Measurements from ENCODE around the gene PRRX2.
A peak's percentile ranks its signal among the peaks of the same experiment; 100 is the strongest.
"Not testable (repeated sequence)": the region's sequence is repeated elsewhere in the genome, so short reads cannot be mapped to it uniquely, and the experiment has no call there.

Gene PRRX2

GRCh38 chr9:129759804-129760502 lies 94.5 kb downstream of the PRRX2 start:
- Histone ChIP-seq H3K27me3 (ENCODE audit: control insufficient read depth in 1 of 2, insufficient read depth in 2 of 2, low read length in 2 of 2) (no peaks in the 10 kb centered on the region), H3K9me3 (ENCODE audit: control insufficient read depth in 2 of 2, low read length in 2 of 2) (no peaks in the 10 kb centered on the region), H3K9ac (ENCODE audit: low read length in 2 of 2) (no peak overlapping the region), H3K36me3 (ENCODE audit: control insufficient read depth in 2 of 2, insufficient read depth in 2 of 2, low read length in 2 of 2) (no peaks in the 10 kb centered on the region), H3K4me1 (ENCODE audit: control insufficient read depth, insufficient read depth, low read length) (peaks cover 10% of the 10 kb centered on the region), H3K27ac (ENCODE audit: low read length) (no peak overlapping the region), H3K4me3 (ENCODE audit: low read length in 2 of 2) (no peak overlapping the region)

- not testable (repeated sequence) for H3K27ac ChIP-seq (ENCODE audit: low read length); H3K9me3 ChIP-seq (ENCODE audit: control insufficient read depth in 2 of 2, low read length in 2 of 2)
Observed at GRCh38 chr9:129760784-129761183, 95.3 kb downstream of the PRRX2 start.

GRCh38 chr9:129761293-129761900 lies 96.0 kb downstream of the PRRX2 start:
- no peaks in the 10 kb centered on the region for H3K36me3 ChIP-seq (ENCODE audit: control insufficient read depth in 2 of 2, insufficient read depth in 2 of 2, low read length in 2 of 2)
- H3K9me3 ChIP-seq (ENCODE audit: control insufficient read depth in 2 of 2, low read length in 2 of 2): no peaks in the 10 kb centered on the region
- H3K27me3 ChIP-seq (ENCODE audit: control insufficient read depth in 1 of 2, insufficient read depth in 2 of 2, low read length in 2 of 2): no peaks in the 10 kb centered on the region
- peak overlapping the region in 1 of 2 donors; percentile 52 for H3K4me3 ChIP-seq (ENCODE audit: low read length in 2 of 2)
- peak overlapping the region; percentile 24 for H3K27ac ChIP-seq (ENCODE audit: low read length)
- H3K4me1 ChIP-seq (ENCODE audit: control insufficient read depth, insufficient read depth, low read length): peaks cover 10% of the 10 kb centered on the region
- H3K9ac ChIP-seq (ENCODE audit: low read length in 2 of 2): no peak overlapping the region

More at GRCh38 chr9:129760784-129761183, 95.3 kb downstream of the PRRX2 start:
- H3K36me3 ChIP-seq (ENCODE audit: control insufficient read depth in 2 of 2, insufficient read depth in 2 of 2, low read length in 2 of 2); H3K27me3 ChIP-seq (ENCODE audit: control insufficient read depth in 1 of 2, insufficient read depth in 2 of 2, low read length in 2 of 2); H3K9ac ChIP-seq (ENCODE audit: low read length in 2 of 2); H3K4me1 ChIP-seq (ENCODE audit: control insufficient read depth, insufficient read depth, low read length); H3K4me3 ChIP-seq (ENCODE audit: low read length in 2 of 2): not testable (repeated sequence)

- Histone ChIP-seq H3K27me3 (ENCODE audit: control insufficient read depth in 1 of 2, insufficient read depth in 2 of 2, low read length in 2 of 2) (no peaks in the 10 kb centered on the region), H3K9me3 (ENCODE audit: control insufficient read depth in 2 of 2, low read length in 2 of 2) (no peaks in the 10 kb centered on the region), H3K9ac (ENCODE audit: low read length in 2 of 2) (no peak overlapping the region), H3K36me3 (ENCODE audit: control insufficient read depth in 2 of 2, insufficient read depth in 2 of 2, low read length in 2 of 2) (no peaks in the 10 kb centered on the region), H3K4me1 (ENCODE audit: control insufficient read depth, insufficient read depth, low read length) (peaks cover 10% of the 10 kb centered on the region), H3K27ac (ENCODE audit: low read length) (peak overlapping the region; percentile 24), H3K4me3 (ENCODE audit: low read length in 2 of 2) (peak overlapping the region in 1 of 2 donors; percentile 52)
Observed at GRCh38 chr9:129761901-129762369, 96.5 kb downstream of the PRRX2 start.

GRCh38 chr9:129762370-129762984 lies 97.0 kb downstream of the PRRX2 start:
- H3K4me1 ChIP-seq (ENCODE audit: control insufficient read depth, insufficient read depth, low read length); H3K27ac ChIP-seq (ENCODE audit: low read length); H3K9me3 ChIP-seq (ENCODE audit: control insufficient read depth in 2 of 2, low read length in 2 of 2); H3K9ac ChIP-seq (ENCODE audit: low read length in 2 of 2); H3K36me3 ChIP-seq (ENCODE audit: control insufficient read depth in 2 of 2, insufficient read depth in 2 of 2, low read length in 2 of 2); H3K27me3 ChIP-seq (ENCODE audit: control insufficient read depth in 1 of 2, insufficient read depth in 2 of 2, low read length in 2 of 2); H3K4me3 ChIP-seq (ENCODE audit: low read length in 2 of 2): not testable (repeated sequence)

GRCh38 chr9:129762985-129763926 lies 97.8 kb downstream of the PRRX2 start:
- H3K27ac ChIP-seq (ENCODE audit: low read length): no peak overlapping the region
- H3K9ac ChIP-seq (ENCODE audit: low read length in 2 of 2): peak overlapping the region in 1 of 2 donors; percentile 38
- no peaks in the 10 kb centered on the region for H3K27me3 ChIP-seq (ENCODE audit: control insufficient read depth in 1 of 2, insufficient read depth in 2 of 2, low read length in 2 of 2)
- no peaks in the 10 kb centered on the region for H3K36me3 ChIP-seq (ENCODE audit: control insufficient read depth in 2 of 2, insufficient read depth in 2 of 2, low read length in 2 of 2)
- H3K4me3 ChIP-seq (ENCODE audit: low read length in 2 of 2): no peak overlapping the region
- H3K9me3 ChIP-seq (ENCODE audit: control insufficient read depth in 2 of 2, low read length in 2 of 2): no peaks in the 10 kb centered on the region
- peaks cover 10% of the 10 kb centered on the region for H3K4me1 ChIP-seq (ENCODE audit: control insufficient read depth, insufficient read depth, low read length)

DNA sequence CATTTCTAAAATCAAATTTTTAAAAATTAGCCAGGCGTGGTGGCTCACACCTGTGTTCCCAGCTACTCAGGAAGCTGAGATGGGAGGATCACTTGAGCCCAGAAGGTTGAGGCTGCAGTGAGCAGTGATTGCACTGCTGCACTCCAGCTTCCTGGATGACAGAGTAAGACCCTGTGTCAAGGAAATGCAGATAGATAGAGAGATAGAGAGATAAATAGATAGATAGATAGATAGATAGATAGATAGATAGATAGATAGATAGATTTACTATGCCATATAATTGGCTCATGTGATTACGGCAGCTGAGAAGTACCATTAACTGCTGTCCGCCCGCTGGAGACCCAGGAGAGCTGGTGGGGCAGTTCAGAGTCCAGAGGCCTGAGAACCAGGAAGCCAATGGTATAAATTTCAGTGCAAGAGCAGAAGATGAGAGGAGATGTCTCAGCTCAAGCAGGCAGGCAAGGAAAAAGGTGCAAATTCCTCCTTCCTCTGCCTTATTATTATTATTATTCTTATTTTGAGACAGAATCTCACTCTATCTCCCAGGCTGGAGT lies 100.4 kb downstream of the PRRX2 start:
- Histone ChIP-seq H3K27ac (ENCODE audit: low read length) (no peak overlapping the region), H3K4me1 (ENCODE audit: control insufficient read depth, insufficient read depth, low read length) (peaks cover 5% of the 10 kb centered on the region), H3K27me3 (ENCODE audit: control insufficient read depth in 1 of 2, insufficient read depth in 2 of 2, low read length in 2 of 2) (no peaks in the 10 kb centered on the region), H3K9me3 (ENCODE audit: control insufficient read depth in 2 of 2, low read length in 2 of 2) (no peaks in the 10 kb centered on the region), H3K9ac (ENCODE audit: low read length in 2 of 2) (no peak overlapping the region), H3K4me3 (ENCODE audit: low read length in 2 of 2) (no peak overlapping the region), H3K36me3 (ENCODE audit: control insufficient read depth in 2 of 2, insufficient read depth in 2 of 2, low read length in 2 of 2) (no peaks in the 10 kb centered on the region)

DNA sequence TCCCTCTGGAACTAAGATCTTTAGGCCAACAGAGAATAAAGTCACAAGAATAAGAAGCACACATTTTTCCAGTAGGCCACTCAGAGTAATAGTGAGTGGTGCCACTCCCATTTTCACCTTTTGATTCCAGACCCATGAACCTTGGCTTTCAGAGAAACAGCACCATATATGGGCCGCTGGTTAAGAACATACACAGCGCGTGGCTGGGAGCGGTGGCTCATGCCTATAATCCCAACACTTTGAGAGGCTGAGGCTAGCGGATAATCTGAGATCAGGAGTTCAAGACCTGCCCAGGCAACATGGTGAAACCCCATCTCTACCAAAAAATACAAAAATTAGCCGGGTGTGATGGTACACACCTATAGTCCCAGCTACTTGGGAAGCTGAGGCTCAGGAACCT lies 103.0 kb downstream of the PRRX2 start:
- Histone ChIP-seq H3K4me1 (ENCODE audit: control insufficient read depth, insufficient read depth, low read length) (no peaks in the 10 kb centered on the region), H3K4me3 (ENCODE audit: low read length in 2 of 2) (no peak overlapping the region), H3K9ac (ENCODE audit: low read length in 2 of 2) (no peak overlapping the region), H3K27me3 (ENCODE audit: control insufficient read depth in 1 of 2, insufficient read depth in 2 of 2, low read length in 2 of 2) (no peaks in the 10 kb centered on the region), H3K36me3 (ENCODE audit: control insufficient read depth in 2 of 2, insufficient read depth in 2 of 2, low read length in 2 of 2) (no peaks in the 10 kb centered on the region), H3K9me3 (ENCODE audit: control insufficient read depth in 2 of 2, low read length in 2 of 2) (no peaks in the 10 kb centered on the region), H3K27ac (ENCODE audit: low read length) (no peak overlapping the region)

DNA sequence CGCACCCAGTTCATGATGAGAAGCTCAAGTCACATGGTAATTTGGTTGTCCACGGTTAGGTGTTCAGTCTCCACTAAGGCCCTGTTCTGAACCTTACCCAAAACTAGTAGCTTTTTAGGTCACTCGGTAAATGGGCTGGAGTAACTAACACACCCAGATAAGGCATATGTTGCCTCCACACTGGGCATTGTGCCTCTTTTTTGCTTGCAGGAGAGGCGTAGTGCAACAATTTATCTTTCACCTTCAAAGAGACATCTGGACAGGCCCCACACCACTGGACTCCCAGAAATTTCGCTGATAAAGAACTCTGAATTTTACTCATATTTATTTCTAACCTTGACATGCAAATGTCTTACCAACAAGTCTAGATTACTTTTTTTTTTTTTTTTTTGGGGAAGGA lies 104.2 kb downstream of the PRRX2 start:
- no peaks in the 10 kb centered on the region for H3K27me3 ChIP-seq (ENCODE audit: control insufficient read depth in 1 of 2, insufficient read depth in 2 of 2, low read length in 2 of 2)
- no peaks in the 10 kb centered on the region for H3K36me3 ChIP-seq (ENCODE audit: control insufficient read depth in 2 of 2, insufficient read depth in 2 of 2, low read length in 2 of 2)
- H3K27ac ChIP-seq (ENCODE audit: low read length): no peak overlapping the region
- no peaks in the 10 kb centered on the region for H3K4me1 ChIP-seq (ENCODE audit: control insufficient read depth, insufficient read depth, low read length)
- no peaks in the 10 kb centered on the region for H3K9me3 ChIP-seq (ENCODE audit: control insufficient read depth in 2 of 2, low read length in 2 of 2)
- no peak overlapping the region for H3K4me3 ChIP-seq (ENCODE audit: low read length in 2 of 2)
- no peak overlapping the region for H3K9ac ChIP-seq (ENCODE audit: low read length in 2 of 2)

DNA sequence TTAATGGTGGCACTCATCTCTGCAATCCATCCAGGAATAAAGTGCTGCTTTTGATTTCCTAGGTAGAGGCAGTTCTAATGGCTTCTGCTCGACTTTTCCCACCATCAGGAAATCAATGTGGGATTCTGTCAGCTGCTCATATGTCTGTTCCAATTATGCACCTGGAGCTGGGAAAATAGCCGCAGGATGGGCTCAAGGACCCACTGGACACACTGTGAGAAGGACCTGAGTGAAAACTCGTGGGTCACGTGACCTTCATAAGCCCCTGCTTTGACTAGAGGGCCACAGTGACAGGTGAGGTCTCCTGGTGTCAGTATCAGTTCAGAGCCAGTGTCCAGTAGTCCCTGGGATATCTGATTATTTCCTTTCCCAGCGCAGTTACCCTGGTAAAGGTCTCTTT lies 105.3 kb downstream of the PRRX2 start:
- H3K27ac ChIP-seq (ENCODE audit: low read length): no peak overlapping the region
- no peak overlapping the region for H3K9ac ChIP-seq (ENCODE audit: low read length in 2 of 2)

More for the DNA sequence above, 105.3 kb downstream of the PRRX2 start:
- Histone ChIP-seq H3K9me3 (ENCODE audit: control insufficient read depth in 2 of 2, low read length in 2 of 2) (no peaks in the 10 kb centered on the region), H3K4me3 (ENCODE audit: low read length in 2 of 2) (no peak overlapping the region), H3K4me1 (ENCODE audit: control insufficient read depth, insufficient read depth, low read length) (no peaks in the 10 kb centered on the region), H3K36me3 (ENCODE audit: control insufficient read depth in 2 of 2, insufficient read depth in 2 of 2, low read length in 2 of 2) (no peaks in the 10 kb centered on the region), H3K27me3 (ENCODE audit: control insufficient read depth in 1 of 2, insufficient read depth in 2 of 2, low read length in 2 of 2) (no peaks in the 10 kb centered on the region)

All from stomach smooth muscle (tissue), 2 donors.